B cell (primary cell): ENCODE results near the gene TANGO6. TPM values are rescaled to one million over a fixed set of nuclear protein-coding genes. Genes with fewer than 3 reads are reported as not detected.

Experiments
- ATAC-seq: fragments of 200-7000 bp; cut with Tn5 transposase; one replicate; pipeline ENCODE4 v1.10.0; 2021; ENCODE audit warnings: low read depth, mild to moderate bottlenecking, moderate number of reproducible peaks, moderate library complexity
- CTCF ChIA-PET: fragments of 350-600 bp; sonication (Branson Sonifier 250); formaldehyde crosslinking; loops from one replicate; lab custom pipeline; 2021; ENCODE audit warnings: antibody characterized with exemption, inconsistent platforms; lab: Charles Lee
- POLR2A ChIA-PET: fragments of 350-600 bp; sonication (Branson Sonifier 250); formaldehyde crosslinking; loops from one replicate; lab custom pipeline; 2021; ENCODE audit warnings: antibody characterized with exemption; lab: Charles Lee
- DNase-seq: peaks from one replicate; pipeline ENCODE4 v3.0.0; 2013
- H2AFZ ChIP-seq: 2 replicates; pipeline ENCODE4 v1.6.1; 2012; ENCODE audit warnings: mild to moderate bottlenecking, low read depth, low read length; ENCODE audit not compliant: insufficient read depth, poor library complexity, severe bottlenecking
- H3K27ac ChIP-seq, 2 donors: 1 replicate in 1 of 2; 2 replicates in 1 of 2; pipeline ENCODE4 v1.5.1; 2012 to 2013; ENCODE audit warnings: low read length in 2 of 2, mild to moderate bottlenecking in 2 of 2, moderate library complexity in 1 of 2
- H3K27me3 ChIP-seq, 4 experiments: fragments of 200-600 bp in 1 of 4; sonication (generic) in 1 of 4; replicated peaks in 1 of 4; 1 replicate in 2 of 4; 2 replicates in 2 of 4; pipeline versions ENCODE4 v1.6.1 to v1.7.0; 2013 to 2016; ENCODE audit warnings: low read length in 3 of 4, mild to moderate bottlenecking in 2 of 4, mixed read lengths in 1 of 4, moderate library complexity in 1 of 4; ENCODE audit not compliant: insufficient read depth in 4 of 4, control insufficient read depth in 3 of 4; ENCODE audit errors: control extremely low read depth in 1 of 4
- H3K36me3 ChIP-seq, 2 experiments: replicated peaks in 1 of 2; 1 replicate in 1 of 2; 2 replicates in 1 of 2; pipeline versions ENCODE4 v1.6.1 to v1.7.1; 2013; ENCODE audit warnings: low read length in 1 of 2; ENCODE audit not compliant: insufficient read depth in 2 of 2, control insufficient read depth in 1 of 2; ENCODE audit errors: control extremely low read depth in 1 of 2, extremely low read depth in 1 of 2
- H3K4me1 ChIP-seq, 2 donors: fragments of 200-600 bp in 1 of 2; sonication (generic) in 1 of 2; 1 replicate in 1 of 2; 2 replicates in 1 of 2; pipeline versions ENCODE4 v1.5.1 to v1.6.1; 2013 to 2017; ENCODE audit warnings: low read length in 2 of 2; ENCODE audit not compliant: control insufficient read depth in 2 of 2, insufficient read depth in 2 of 2
- H3K4me2 ChIP-seq: replicated peaks from 2 replicates; pipeline ENCODE3; 2012; ENCODE audit warnings: mild to moderate bottlenecking, low read depth, low read length; ENCODE audit not compliant: poor library complexity, severe bottlenecking
- H3K4me3 ChIP-seq, 5 experiments: fragments of 200-600 bp in 1 of 5; sonication (generic) in 1 of 5; 1 replicate in 3 of 5; 2 replicates in 2 of 5; pipeline versions ENCODE4 v1.5.1 to v1.7.0; 2011 to 2016; ENCODE audit warnings: low read length in 4 of 5, mild to moderate bottlenecking in 4 of 5, low read depth in 2 of 5, control low read depth in 1 of 5, moderate library complexity in 1 of 5; ENCODE audit not compliant: insufficient read depth in 1 of 5; ENCODE audit errors: control extremely low read depth in 1 of 5, extremely low read depth in 1 of 5
- H3K79me2 ChIP-seq: fragments of 200-600 bp; sonication (generic); one replicate; pipeline ENCODE4 v1.6.0; 2016; ENCODE audit warnings: low read length; ENCODE audit not compliant: control insufficient read depth, insufficient read depth
- H3K9ac ChIP-seq: fragments of 200-600 bp; sonication (generic); 2 replicates; pipeline ENCODE4 v1.6.1; 2017; ENCODE audit warnings: mild to moderate bottlenecking, low read length, moderate library complexity
- H3K9me3 ChIP-seq, 3 donors: one replicate each; pipeline versions ENCODE4 v1.6.1 to v1.7.1; 2013; ENCODE audit warnings: low read length in 2 of 3; ENCODE audit not compliant: control insufficient read depth in 2 of 3, insufficient read depth in 1 of 3; ENCODE audit errors: control extremely low read depth in 1 of 3
- H4K20me1 ChIP-seq: 2 replicates; pipeline ENCODE4 v1.6.0; 2012; ENCODE audit warnings: mild to moderate bottlenecking, low read length; ENCODE audit not compliant: insufficient read depth, control insufficient read depth, poor library complexity, severe bottlenecking
- H3K27ac Mint-ChIP-seq: one replicate; pipeline ENCODE4 v1.8.0; 2021; ENCODE audit warnings: mixed read lengths
- H3K27me3 Mint-ChIP-seq: one replicate; pipeline ENCODE4 v1.8.0; 2021; ENCODE audit warnings: mixed read lengths
- H3K4me1 Mint-ChIP-seq: one replicate; pipeline ENCODE4 v1.8.0; 2021; ENCODE audit warnings: mixed read lengths
- H3K4me3 Mint-ChIP-seq: one replicate; pipeline ENCODE4 v1.8.0; 2021; ENCODE audit warnings: mixed read lengths
- H3K9me3 Mint-ChIP-seq: one replicate; pipeline ENCODE4 v1.8.0; 2022; ENCODE audit warnings: mixed read lengths; ENCODE audit not compliant: insufficient read depth
- EZH2 ChIP-seq: IDR thresholded peaks from 2 replicates; pipeline ENCODE4 v1.6.1; 2012; ENCODE audit warnings: borderline replicate concordance, low read depth, mild to moderate bottlenecking, moderate library complexity, low read length; ENCODE audit not compliant: insufficient read depth, poor library complexity, severe bottlenecking
- WGBS: methylation state at CpG from one replicate; pipeline ENCODE4 v1.1.5; 2013; ENCODE audit warnings: missing lambda C conversion rate; ENCODE audit not compliant: insufficient coverage; 5-methylcytosine and 5-hydroxymethylcytosine counted together
- intact Hi-C: fragments of 100-400 bp; cut with micrococcal nuclease; formaldehyde crosslinking; loops from one replicate; pipeline ENCODE4 v1.10.0; 2022
- polyA plus RNA-seq: library from polyadenylated mRNA; depleted of rRNA; stranded (reverse); fragments of >200 nt; gene quantifications from 2 replicates; pipeline ENCODE4 v1.2.3, GENCODE V29; 2012
- total RNA-seq, 2 donors: library from RNA; stranded (reverse); fragments of 120-200 nt in 1 of 2; gene quantifications; 1 replicate in 1 of 2; 2 replicates in 1 of 2; pipeline versions ENCODE4 v1.2.3 to v1.2.4, GENCODE V29; 2013 to 2022
- TF ChIP-seq, protein P1 (sequence below): fragments of 200-600 bp; IDR thresholded peaks from one replicate; pipeline ENCODE4 v1.8.0; 2022; ENCODE audit warnings: antibody characterized with exemption, mild to moderate bottlenecking

TANGO6 gene
- total and polyA plus RNA-seq, 2 donors (not counting 1 experiment from before 2014, with no cell fraction given): 8.0 to 42.8 TPM

DNA sequence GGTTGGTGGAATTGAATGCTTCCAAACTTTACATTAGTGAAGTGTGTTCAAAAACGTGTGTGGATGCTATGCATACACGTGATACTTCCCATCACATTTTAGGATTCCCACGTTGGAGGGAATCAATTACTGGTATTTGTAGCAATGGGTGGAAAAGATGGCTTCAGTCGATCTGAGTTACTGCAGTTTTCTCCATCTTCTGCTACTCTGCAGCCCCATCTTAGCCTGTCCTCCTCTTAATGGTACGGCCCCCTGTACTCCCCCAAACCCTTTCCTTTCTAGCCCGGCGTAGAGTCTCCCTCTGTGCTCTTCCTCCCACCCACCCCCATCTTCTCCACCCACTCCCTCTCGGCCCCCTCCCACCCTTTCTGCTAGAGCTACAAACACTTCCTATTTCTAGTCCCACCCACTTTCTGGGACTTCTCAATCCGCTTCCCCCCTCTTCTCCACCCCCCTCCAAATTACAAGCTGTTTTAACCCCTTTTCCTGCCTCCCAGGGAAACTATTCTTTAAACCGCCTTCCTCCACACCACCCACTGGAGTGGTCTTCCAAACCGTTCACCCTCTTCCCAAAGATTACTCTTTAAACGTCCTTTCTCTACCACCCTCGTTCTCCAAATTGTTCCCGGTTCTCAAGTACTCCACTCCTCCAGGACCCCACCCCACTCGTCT, 288.0 kb downstream of the TANGO6 start:
- H2AFZ ChIP-seq: peak overlapping the region; percentile 27
- H3K4me3 ChIP-seq: peak overlapping the region; percentile 87 to 96 (median 89)
- H3K4me1 ChIP-seq: peaks cover 16 to 19% of the 10 kb centered on the region in 2 donors
- peak; percentile 65 for DNase-seq
- POLR2A ChIA-PET: no interaction called here
- TF ChIP-seq, protein P1, sequence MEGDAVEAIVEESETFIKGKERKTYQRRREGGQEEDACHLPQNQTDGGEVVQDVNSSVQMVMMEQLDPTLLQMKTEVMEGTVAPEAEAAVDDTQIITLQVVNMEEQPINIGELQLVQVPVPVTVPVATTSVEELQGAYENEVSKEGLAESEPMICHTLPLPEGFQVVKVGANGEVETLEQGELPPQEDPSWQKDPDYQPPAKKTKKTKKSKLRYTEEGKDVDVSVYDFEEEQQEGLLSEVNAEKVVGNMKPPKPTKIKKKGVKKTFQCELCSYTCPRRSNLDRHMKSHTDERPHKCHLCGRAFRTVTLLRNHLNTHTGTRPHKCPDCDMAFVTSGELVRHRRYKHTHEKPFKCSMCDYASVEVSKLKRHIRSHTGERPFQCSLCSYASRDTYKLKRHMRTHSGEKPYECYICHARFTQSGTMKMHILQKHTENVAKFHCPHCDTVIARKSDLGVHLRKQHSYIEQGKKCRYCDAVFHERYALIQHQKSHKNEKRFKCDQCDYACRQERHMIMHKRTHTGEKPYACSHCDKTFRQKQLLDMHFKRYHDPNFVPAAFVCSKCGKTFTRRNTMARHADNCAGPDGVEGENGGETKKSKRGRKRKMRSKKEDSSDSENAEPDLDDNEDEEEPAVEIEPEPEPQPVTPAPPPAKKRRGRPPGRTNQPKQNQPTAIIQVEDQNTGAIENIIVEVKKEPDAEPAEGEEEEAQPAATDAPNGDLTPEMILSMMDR: no peak
- TF ChIP-seq EZH2: no peak
- H3K27ac ChIP-seq: peak overlapping the region; percentile 66 to 90
- CTCF ChIA-PET: interaction anchor here (0.5 to 1.1 kb wide), 2 partner anchors 39 to 846 kb away, joined by 3 to 4 read pairs; no protein-coding TSS in a partner anchor
- peaks cover 44% of the 10 kb centered on the region for H4K20me1 ChIP-seq
- Mint-ChIP-seq H3K4me1 (peaks cover 45% of the 10 kb centered on the region), H3K27me3 (no peaks in the 10 kb centered on the region), H3K9me3 (no peaks in the 10 kb centered on the region), H3K27ac (peak overlapping the region; percentile 89), H3K4me3 (peak overlapping the region; percentile 95)
- H3K79me2 ChIP-seq: peaks cover 90% of the 10 kb centered on the region
- H3K36me3 ChIP-seq: peaks cover 4% of the 10 kb centered on the region in 2 experiments
- WGBS: 0% methylated on average over 10 of the region's 15 CpGs
- intact Hi-C loops: loop anchor here (10.0 kb wide), 1 partner anchor 1467 kb away; the partner anchor contains the start of genes ACD, C16orf86, ENKD1 and PARD6A
- no peaks in the 10 kb centered on the region for H3K9me3 ChIP-seq
- ATAC-seq: peak; percentile 14
- H3K9ac ChIP-seq: peak overlapping the region; percentile 87
- no peaks in the 10 kb centered on the region for H3K27me3 ChIP-seq
- H3K4me2 ChIP-seq: peak overlapping the region; percentile 95
